K562 (cell line): Measurements from ENCODE around the gene NF1. TPM values are rescaled to one million over a fixed set of nuclear protein-coding genes. Genes with fewer than 3 reads are reported as not detected.

Source experiments
- ASH1L ChIP-seq: fragments of 450-650 bp; IDR thresholded peaks from 2 replicates; pipeline ENCODE4 v1.6.1; 2018; ENCODE audit warnings: borderline replicate concordance, mild to moderate bottlenecking, low read depth; ENCODE audit not compliant: partially characterized antibody
- KLF16 ChIP-seq: IDR thresholded peaks from 2 replicates; pipeline ENCODE4 v1.6.1; 2016; ENCODE audit warnings: antibody characterized with exemption
- PCBP2 ChIP-seq: fragments of 200-400 bp; formaldehyde crosslinking; IDR thresholded peaks from 2 replicates; pipeline ENCODE4 v1.6.1; 2018; ENCODE audit warnings: low read length, low read depth, mild to moderate bottlenecking, moderate library complexity; ENCODE audit not compliant: poor library complexity, severe bottlenecking
- RHOXF2B ChIP-seq: fragments of 250-450 bp; sonication (Bioruptor Pico); conservative IDR thresholded peaks from 2 replicates; pipeline ENCODE4 v1.5.1; 2021
- SAFB ChIP-seq: fragments of 200-400 bp; formaldehyde crosslinking; IDR thresholded peaks from 2 replicates; pipeline ENCODE4 v1.6.1; 2017; ENCODE audit warnings: low read depth, low read length, borderline replicate concordance
- SNAPC5 ChIP-seq: fragments of 250-450 bp; sonication (Bioruptor Pico); IDR thresholded peaks from 2 replicates; pipeline ENCODE4 v1.8.0; 2021; ENCODE audit warnings: moderate library complexity, mild to moderate bottlenecking, inconsistent platforms
- TSHZ1 ChIP-seq: fragments of 250-450 bp; sonication (Bioruptor Pico); IDR thresholded peaks from 2 replicates; pipeline ENCODE4 v1.4.0; 2020; ENCODE audit warnings: mild to moderate bottlenecking, moderate library complexity
- polyA plus RNA-seq, 8 experiments: library from polyadenylated mRNA; depleted of rRNA in 4 of 8; stranded (reverse) in 5 of 8; unstranded in 3 of 8; fragments of >200 nt; fragmentation: Nextera tagmentation in 2 of 8; fragmentation: Illumina TruSeq in 1 of 8; extraction: Ambion mirVana in 2 of 8; extraction: Trizol in 1 of 8; gene quantifications; 2 replicates each; pipeline versions ENCODE4 v1.2.1 to v1.2.3, GENCODE V29; 2011 to 2014; ENCODE audit warnings: inconsistent platforms in 1 of 8, missing spikeins in 1 of 8
- total RNA-seq, 7 experiments: library from RNA; depleted of rRNA in 6 of 7; stranded (reverse); fragments of >200 nt in 6 of 7; fragmentation: Illumina TruSeq in 2 of 7; extraction: Trizol in 2 of 7; gene quantifications; 2 replicates each; pipeline versions ENCODE4 v1.2.1 to v1.2.3, GENCODE V29; 2011 to 2021; ENCODE audit warnings: low replicate concordance in 1 of 7
- TF ChIP-seq, protein P1 (sequence below): fragments of 250-450 bp; sonication (Bioruptor Pico); IDR thresholded peaks from 2 replicates; pipeline ENCODE4 v1.4.0; 2020; ENCODE audit warnings: mild to moderate bottlenecking, moderate library complexity, borderline replicate concordance
- TF ChIP-seq, protein P2 (sequence below): sonication (generic); formaldehyde crosslinking; IDR thresholded peaks from 2 replicates; pipeline ENCODE4 v1.8.0; 2022; ENCODE audit warnings: mild to moderate bottlenecking, missing genetic modification reagents, borderline replicate concordance

The NF1 gene
- total and polyA plus RNA-seq, 9 of the 15 experiments (the other 6 are each of a cell fraction or from before 2014, with no cell fraction given) = 3.4 to 41.9 (median 24.3) TPM

GRCh38 chr17:31272803-31273202 lies 178.0 kb downstream of the NF1 start (continued):
- TF ChIP-seq, protein P1, sequence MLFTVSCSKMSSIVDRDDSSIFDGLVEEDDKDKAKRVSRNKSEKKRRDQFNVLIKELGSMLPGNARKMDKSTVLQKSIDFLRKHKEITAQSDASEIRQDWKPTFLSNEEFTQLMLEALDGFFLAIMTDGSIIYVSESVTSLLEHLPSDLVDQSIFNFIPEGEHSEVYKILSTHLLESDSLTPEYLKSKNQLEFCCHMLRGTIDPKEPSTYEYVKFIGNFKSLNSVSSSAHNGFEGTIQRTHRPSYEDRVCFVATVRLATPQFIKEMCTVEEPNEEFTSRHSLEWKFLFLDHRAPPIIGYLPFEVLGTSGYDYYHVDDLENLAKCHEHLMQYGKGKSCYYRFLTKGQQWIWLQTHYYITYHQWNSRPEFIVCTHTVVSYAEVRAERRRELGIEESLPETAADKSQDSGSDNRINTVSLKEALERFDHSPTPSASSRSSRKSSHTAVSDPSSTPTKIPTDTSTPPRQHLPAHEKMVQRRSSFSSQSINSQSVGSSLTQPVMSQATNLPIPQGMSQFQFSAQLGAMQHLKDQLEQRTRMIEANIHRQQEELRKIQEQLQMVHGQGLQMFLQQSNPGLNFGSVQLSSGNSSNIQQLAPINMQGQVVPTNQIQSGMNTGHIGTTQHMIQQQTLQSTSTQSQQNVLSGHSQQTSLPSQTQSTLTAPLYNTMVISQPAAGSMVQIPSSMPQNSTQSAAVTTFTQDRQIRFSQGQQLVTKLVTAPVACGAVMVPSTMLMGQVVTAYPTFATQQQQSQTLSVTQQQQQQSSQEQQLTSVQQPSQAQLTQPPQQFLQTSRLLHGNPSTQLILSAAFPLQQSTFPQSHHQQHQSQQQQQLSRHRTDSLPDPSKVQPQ = no peak
- TF ChIP-seq ASH1L (no peak), SAFB (no peak), SNAPC5 (no peak), TSHZ1 (CRISPR knock-in tag) (no peak), KLF16 (no peak), PCBP2 (no peak), RHOXF2B (no peak)
- TF ChIP-seq, protein P2, sequence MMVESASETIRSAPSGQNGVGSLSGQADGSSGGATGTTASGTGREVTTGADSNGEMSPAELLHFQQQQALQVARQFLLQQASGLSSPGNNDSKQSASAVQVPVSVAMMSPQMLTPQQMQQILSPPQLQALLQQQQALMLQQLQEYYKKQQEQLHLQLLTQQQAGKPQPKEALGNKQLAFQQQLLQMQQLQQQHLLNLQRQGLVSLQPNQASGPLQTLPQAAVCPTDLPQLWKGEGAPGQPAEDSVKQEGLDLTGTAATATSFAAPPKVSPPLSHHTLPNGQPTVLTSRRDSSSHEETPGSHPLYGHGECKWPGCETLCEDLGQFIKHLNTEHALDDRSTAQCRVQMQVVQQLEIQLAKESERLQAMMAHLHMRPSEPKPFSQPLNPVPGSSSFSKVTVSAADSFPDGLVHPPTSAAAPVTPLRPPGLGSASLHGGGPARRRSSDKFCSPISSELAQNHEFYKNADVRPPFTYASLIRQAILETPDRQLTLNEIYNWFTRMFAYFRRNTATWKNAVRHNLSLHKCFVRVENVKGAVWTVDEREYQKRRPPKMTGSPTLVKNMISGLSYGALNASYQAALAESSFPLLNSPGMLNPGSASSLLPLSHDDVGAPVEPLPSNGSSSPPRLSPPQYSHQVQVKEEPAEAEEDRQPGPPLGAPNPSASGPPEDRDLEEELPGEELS (CRISPR knock-in tag) = no peak
